ENCODE data around the gene PYGO1.
"Not testable (repeated sequence)": the region's sequence is repeated elsewhere in the genome, so short reads cannot be mapped to it uniquely, and the experiment has no call there.

The PYGO1 gene, protein sequence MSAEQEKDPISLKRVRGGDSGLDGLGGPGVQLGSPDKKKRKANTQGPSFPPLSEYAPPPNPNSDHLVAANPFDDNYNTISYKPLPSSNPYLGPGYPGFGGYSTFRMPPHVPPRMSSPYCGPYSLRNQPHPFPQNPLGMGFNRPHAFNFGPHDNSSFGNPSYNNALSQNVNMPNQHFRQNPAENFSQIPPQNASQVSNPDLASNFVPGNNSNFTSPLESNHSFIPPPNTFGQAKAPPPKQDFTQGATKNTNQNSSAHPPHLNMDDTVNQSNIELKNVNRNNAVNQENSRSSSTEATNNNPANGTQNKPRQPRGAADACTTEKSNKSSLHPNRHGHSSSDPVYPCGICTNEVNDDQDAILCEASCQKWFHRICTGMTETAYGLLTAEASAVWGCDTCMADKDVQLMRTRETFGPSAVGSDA

GRCh38 chr15:55588070-55588814 is at the start of gene PYGO1:
Gene PYGO1 (minus strand): TSS chr15:55588345. CDS start chr15:55587883, 462 bp downstream.
- DNase-seq, result no peak

GRCh38 chr15:55637086-55637485 is 48.9 kb upstream of the PYGO1 start:
- DNase-seq, result no peak

DNA sequence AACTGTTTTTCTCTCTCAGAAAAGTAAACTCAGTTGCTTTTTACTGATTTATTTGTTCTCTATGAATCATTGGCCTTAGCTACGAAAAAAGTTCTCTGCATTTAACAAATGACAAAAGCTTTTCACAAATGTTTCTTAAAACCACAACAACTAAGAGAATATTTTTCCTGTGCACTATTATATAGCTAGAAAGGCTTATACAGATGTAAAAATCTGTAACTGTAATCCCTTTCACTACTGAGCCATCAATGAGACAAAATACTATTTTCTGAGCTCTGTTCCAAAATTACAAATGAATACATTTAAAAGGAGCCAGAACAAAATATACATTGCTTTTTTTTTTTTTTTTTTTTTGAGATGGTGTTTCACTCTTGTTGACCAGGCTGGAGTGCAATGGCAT is 45.6 kb upstream of the PYGO1 start:
- DNase-seq, result no peak

GRCh38 chr15:55632434-55632833 is 44.3 kb upstream of the PYGO1 start:
- no peak for DNase-seq

GRCh38 chr15:55630858-55631257 is 42.7 kb upstream of the PYGO1 start:
- no peak for DNase-seq

- no peak for DNase-seq
These were observed 40.2 kb upstream of the PYGO1 start for GRCh38 chr15:55628369-55628730.

- DNase-seq, result no peak
These were observed 39.7 kb upstream of the PYGO1 start for GRCh38 chr15:55627730-55628368.

GRCh38 chr15:55619783-55620182 is 31.6 kb upstream of the PYGO1 start:
- DNase-seq, result no peak

DNA sequence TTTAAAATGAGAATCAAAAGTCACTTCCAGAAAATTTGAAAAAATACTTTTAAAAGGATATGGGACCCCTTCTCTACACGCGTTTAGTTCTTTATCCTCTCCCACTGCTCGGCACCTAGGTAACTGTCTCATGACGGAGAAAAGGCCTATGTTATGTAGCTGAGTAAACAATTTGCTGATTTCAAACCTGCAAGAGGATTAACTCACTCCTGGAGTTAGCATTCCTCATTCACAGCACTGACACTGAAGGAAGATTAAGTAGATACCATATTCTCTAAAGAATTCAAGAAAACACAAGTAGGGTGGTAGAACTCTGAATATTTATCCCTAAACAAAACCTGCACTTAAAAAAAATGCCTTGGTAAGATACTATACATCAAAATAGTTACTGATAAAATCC is 30.2 kb upstream of the PYGO1 start:
- no peak for DNase-seq

DNA sequence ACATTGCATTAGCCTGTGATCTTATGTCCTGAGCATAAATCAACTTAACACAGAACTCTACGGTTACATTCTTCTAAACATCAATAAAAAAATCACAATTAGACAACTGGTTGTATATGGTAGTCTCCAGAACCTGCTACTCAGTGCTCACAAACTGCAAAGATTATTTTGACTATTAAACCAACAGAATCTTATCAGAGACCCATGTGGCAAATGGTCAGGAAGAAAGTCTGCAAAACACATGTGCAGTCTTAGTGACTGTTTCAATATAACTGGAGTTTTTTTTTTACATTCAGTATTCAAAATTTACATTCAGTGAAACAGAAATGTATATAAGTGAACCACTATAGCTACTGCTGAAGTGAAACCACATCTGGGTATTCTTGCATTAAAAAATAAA is 27.3 kb upstream of the PYGO1 start:
- DNase-seq, result no peak

- DNase-seq, result no peak
These were observed 25.6 kb upstream of the PYGO1 start for GRCh38 chr15:55613727-55614126.

GRCh38 chr15:55606214-55606613 is 18.1 kb upstream of the PYGO1 start:
- DNase-seq, result no peak

DNA sequence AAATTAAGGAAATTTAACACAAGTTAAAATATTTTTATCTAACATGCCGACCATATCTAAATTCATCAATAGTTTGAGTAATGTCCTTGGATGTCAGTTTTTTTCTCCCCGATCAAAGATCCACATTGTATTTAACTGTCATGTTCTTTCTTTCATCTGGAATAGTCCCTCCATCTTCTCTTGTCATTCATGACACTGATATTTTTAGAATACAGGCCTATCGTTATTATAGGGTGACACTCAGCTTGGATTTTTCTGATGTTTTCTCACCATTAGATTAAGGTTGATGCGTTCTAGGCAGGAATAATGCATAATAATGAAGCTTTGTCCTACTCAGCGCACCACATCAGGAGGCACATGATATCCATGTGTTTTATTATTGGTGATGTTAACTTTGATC is 13.2 kb upstream of the PYGO1 start:
- no peak for DNase-seq

DNA sequence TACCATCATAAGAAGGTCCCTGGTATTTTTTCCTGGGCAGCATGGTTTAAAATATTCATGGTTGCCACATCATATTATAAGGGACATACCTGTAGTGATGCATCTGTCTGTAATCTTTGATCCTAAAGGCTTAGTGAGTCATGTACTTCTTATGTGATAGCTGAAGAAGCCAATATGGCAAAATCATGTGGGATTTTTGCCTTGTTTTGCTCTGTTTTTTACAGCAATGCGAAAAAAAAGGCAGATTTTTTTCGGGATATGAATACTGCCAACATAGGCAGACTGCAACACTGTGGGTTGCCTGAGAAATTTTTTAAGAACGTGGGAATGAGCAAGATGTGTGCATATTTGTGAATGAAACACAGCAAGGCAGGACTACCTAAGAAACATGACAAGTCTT is 11.3 kb upstream of the PYGO1 start:
- no peak for DNase-seq

- not testable (repeated sequence) for DNase-seq
These were observed 4.9 kb upstream of the PYGO1 start for GRCh38 chr15:55593019-55593418.

DNA sequence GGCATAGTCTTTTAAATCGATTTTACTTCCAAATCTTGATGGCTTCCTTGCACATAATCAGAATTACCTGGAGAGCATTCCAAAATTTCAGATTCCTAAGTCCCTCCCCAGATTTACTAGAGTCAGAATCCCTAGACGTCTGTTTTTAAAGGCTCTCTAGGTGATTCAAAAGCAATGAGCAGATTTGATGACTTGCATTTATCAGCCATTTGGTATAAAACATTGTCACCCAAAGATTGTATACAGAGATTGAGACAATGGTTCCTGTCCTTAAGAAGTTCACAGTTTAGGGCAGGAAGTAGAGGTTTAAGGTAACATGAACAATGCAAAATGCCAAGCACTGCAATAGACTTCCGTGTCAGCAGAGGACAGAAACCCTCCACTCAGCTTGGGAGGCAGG is 2.6 kb upstream of the PYGO1 start:
- DNase-seq, result no peak

GRCh38 chr15:55589287-55589686 is 1.1 kb upstream of the PYGO1 start:
- DNase-seq, result no peak

DNA sequence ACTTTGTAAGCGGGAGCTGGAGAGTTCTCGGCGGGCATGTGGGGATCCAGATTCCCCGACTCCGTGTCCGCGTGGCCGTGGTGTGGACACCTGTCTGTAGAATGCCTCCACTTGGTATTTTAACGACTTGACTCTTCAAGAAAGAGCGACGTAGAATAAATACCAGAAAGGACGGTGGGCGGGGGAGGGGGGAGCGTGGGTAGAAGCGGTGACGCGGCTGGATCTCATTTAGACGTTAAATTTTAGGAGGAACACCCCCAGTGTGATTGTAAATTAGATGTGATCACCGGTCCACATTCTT is 620 bp upstream of the PYGO1 start:
- DNase-seq, result no peak

GRCh38 chr15:55587321-55588069 is 650 bp downstream of the PYGO1 start:
- DNase-seq, result no peak

GRCh38 chr15:55586808-55587207 is 1.3 kb downstream of the PYGO1 start:
- no peak for DNase-seq

DNA sequence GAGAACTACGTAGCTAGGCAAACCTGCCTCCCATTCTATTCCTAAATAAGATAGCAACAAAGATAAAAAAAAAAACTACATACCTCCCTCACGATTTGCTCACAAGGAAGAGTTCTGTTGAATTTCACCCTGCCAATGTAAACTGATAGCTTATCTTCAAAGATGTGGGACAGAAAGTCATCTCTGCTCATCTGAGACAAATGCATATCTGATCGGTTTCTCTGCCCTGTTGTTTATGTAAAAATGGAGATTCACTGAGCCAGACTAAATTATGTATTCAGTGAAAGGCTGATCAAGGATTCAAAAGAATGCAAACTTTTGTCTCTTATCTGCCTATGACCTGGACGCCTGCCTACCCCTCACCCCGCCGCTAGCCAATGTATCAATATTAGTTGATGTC is 11.2 kb downstream of the PYGO1 start:
- DNase-seq, result no peak

DNA sequence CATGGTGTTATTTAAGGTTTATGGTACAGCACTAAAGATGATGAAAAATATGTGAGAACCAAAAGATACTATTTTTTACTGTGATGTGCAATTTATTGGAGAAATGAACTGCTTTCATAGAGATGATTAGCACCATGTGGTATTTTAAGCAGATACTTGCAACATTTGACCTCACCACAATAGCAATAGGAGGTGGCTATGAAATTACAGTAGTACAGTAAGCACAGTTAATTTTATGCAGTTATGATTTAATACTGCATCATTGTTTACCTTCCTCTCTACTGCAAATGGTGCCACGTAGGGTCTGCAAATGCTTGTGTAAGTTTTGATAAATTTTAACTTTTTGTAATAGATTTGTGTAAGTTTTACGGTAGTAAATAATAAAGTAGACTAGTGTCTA is 14.0 kb downstream of the PYGO1 start:
- no peak for DNase-seq

GRCh38 chr15:55573224-55573623 is 14.9 kb downstream of the PYGO1 start:
- DNase-seq, result no peak
